HepG2 (cell line): ENCODE results near the gene NBPF1. TPM values are rescaled to one million over a fixed set of nuclear protein-coding genes. Genes with fewer than 3 reads are reported as not detected.

Experiments used
- CSRNP2 ChIP-seq: sonication (generic); formaldehyde crosslinking; conservative IDR thresholded peaks from 2 replicates; pipeline ENCODE4 v1.8.0; 2022; ENCODE audit warnings: low read depth, missing genetic modification reagents
- ETS1 ChIP-seq: sonication (generic); formaldehyde crosslinking; IDR thresholded peaks from 2 replicates; pipeline ENCODE4 v1.4.0; 2020; ENCODE audit warnings: missing genetic modification reagents
- HNRNPLL ChIP-seq: fragments of 200-400 bp; formaldehyde crosslinking; IDR thresholded peaks from 2 replicates; pipeline ENCODE4 v1.6.1; 2017; ENCODE audit warnings: mild to moderate bottlenecking, low read depth, low read length; ENCODE audit not compliant: poor library complexity, severe bottlenecking
- HOXA7 ChIP-seq: sonication (generic); formaldehyde crosslinking; IDR thresholded peaks from 2 replicates; pipeline ENCODE4 v1.8.1; 2022; ENCODE audit warnings: mild to moderate bottlenecking, missing genetic modification reagents, moderate library complexity
- ZBED4 ChIP-seq: sonication (generic); formaldehyde crosslinking; IDR thresholded peaks from 2 replicates; pipeline ENCODE4 v1.4.0; 2020; ENCODE audit warnings: missing genetic modification reagents, borderline replicate concordance
- ZBTB10 ChIP-seq: sonication (generic); formaldehyde crosslinking; IDR thresholded peaks from 2 replicates; pipeline ENCODE4 v1.4.0; 2020; ENCODE audit warnings: missing genetic modification reagents, borderline replicate concordance
- ZBTB38 ChIP-seq: sonication (generic); formaldehyde crosslinking; IDR thresholded peaks from 2 replicates; pipeline ENCODE4 v1.5.1; 2020; ENCODE audit warnings: mild to moderate bottlenecking, missing genetic modification reagents
- ZNF292 ChIP-seq: sonication (generic); formaldehyde crosslinking; IDR thresholded peaks from 2 replicates; pipeline ENCODE4 v1.8.1; 2022; ENCODE audit warnings: mild to moderate bottlenecking, low read depth, missing genetic modification reagents, borderline replicate concordance
- ZNF414 ChIP-seq: sonication (generic); formaldehyde crosslinking; IDR thresholded peaks from 2 replicates; pipeline ENCODE4 v1.5.0; 2020; ENCODE audit warnings: missing genetic modification reagents
- ZNF563 ChIP-seq: sonication (generic); formaldehyde crosslinking; IDR thresholded peaks from 2 replicates; pipeline ENCODE4 v1.8.0; 2022; ENCODE audit warnings: mild to moderate bottlenecking, moderate library complexity, missing genetic modification reagents
- ZNF800 ChIP-seq: sonication (generic); formaldehyde crosslinking; IDR thresholded peaks from 2 replicates; pipeline ENCODE4 v1.4.0; 2020; ENCODE audit warnings: missing genetic modification reagents
- polyA plus RNA-seq, 8 experiments: library from polyadenylated mRNA; depleted of rRNA in 3 of 8; stranded (reverse) in 7 of 8; unstranded in 1 of 8; fragments of >200 nt; fragmentation: Illumina TruSeq in 4 of 8; extraction: Trizol in 4 of 8; gene quantifications; 2 replicates each; pipeline versions ENCODE4 v1.2.1 to v1.2.3, GENCODE V29; 2011 to 2016; ENCODE audit warnings: low read depth in 4 of 8, missing spikeins in 1 of 8, mixed read lengths in 1 of 8; ENCODE audit not compliant: insufficient read depth in 1 of 8
- total RNA-seq, 5 experiments: library from RNA; depleted of rRNA; stranded (reverse); fragments of >200 nt; fragmentation: Illumina TruSeq; extraction: Trizol; gene quantifications; 2 replicates each; pipeline ENCODE4 v1.2.3, GENCODE V29; 2016; ENCODE audit warnings: low read depth in 1 of 5

Gene NBPF1
- total and polyA plus RNA-seq, 2 of the 13 experiments (the other 11 are each of a cell fraction or from before 2014, with no cell fraction given) = 30.3 to 35.6 TPM

- no peak for TF ChIP-seq HOXA7 (CRISPR knock-in tag)
- peak; percentile 97 for TF ChIP-seq HNRNPLL
- peak; percentile 94 for TF ChIP-seq ETS1 (CRISPR knock-in tag)
- peak; percentile 88 for TF ChIP-seq ZBED4 (CRISPR knock-in tag)
- peak; percentile 96 for TF ChIP-seq ZBTB38 (CRISPR knock-in tag)
- peak; percentile 89 for TF ChIP-seq ZBTB10
- TF ChIP-seq ZNF563 (CRISPR knock-in tag) = peak; percentile 99
- peak; percentile 30; the same call in 1 of the 2 replicates for TF ChIP-seq ZNF414 (CRISPR knock-in tag)
- peak; percentile 91 for TF ChIP-seq ZNF292 (CRISPR knock-in tag)
- peak; percentile 99 for TF ChIP-seq ZNF800 (CRISPR knock-in tag)
- no peak for TF ChIP-seq CSRNP2 (CRISPR knock-in tag)
Observed at GRCh38 chr1:16613185-16614147, at the start of gene NBPF1 (continued).
